Suprapubic skin (tissue), 4 donors: Measurements from ENCODE around the gene SLC30A7.

Experiments used
- CTCF ChIP-seq, 2 donors: fragments of 200-600 bp in 1 of 2; fragments of 450-650 bp in 1 of 2; sonication (generic) in 1 of 2; IDR thresholded peaks; one replicate each; pipeline ENCODE4 v1.5.1; 2016 to 2019; ENCODE audit warnings: antibody characterized with exemption in 2 of 2, mild to moderate bottlenecking in 1 of 2, moderate library complexity in 1 of 2
- EP300 ChIP-seq: sonication (generic); formaldehyde crosslinking; IDR thresholded peaks from one replicate; pipeline ENCODE4 v1.6.1; 2017; ENCODE audit warnings: antibody characterized with exemption
- POLR2A ChIP-seq, 2 donors: fragments of 450-650 bp; IDR thresholded peaks; one replicate each; pipeline ENCODE4 v1.6.1; 2017; ENCODE audit warnings: antibody characterized with exemption in 2 of 2, mild to moderate bottlenecking in 2 of 2, moderate library complexity in 2 of 2
- POLR2AphosphoS5 ChIP-seq, 3 donors: sonication (generic); formaldehyde crosslinking; IDR thresholded peaks; one replicate each; pipeline ENCODE4 v1.6.1; 2017; ENCODE audit warnings: antibody characterized with exemption in 3 of 3

- TF ChIP-seq CTCF (IDR thresholded peaks at IDR 0.05) (no peak), EP300 (no peak), POLR2A (IDR thresholded peaks at IDR 0.05) (no peak), POLR2AphosphoS5 (IDR thresholded peaks at IDR 0.05) (no peak)
Observed at GRCh38 chr1:100930494-100930893, 34.6 kb downstream of the SLC30A7 start.
